GM20000 (cell line): ENCODE measurements around the gene ATP2A1.

ENCODE experiments used
- DNase-seq: peaks from one replicate; pipeline ENCODE4 v3.0.0; 2012; ENCODE audit warnings: low spot score
- CTCF ChIP-seq: IDR thresholded peaks from 2 replicates; pipeline ENCODE4 v1.5.1; 2012; ENCODE audit warnings: mild to moderate bottlenecking, control low read depth; ENCODE audit errors: extremely low read depth, missing control alignments

The ATP2A1 gene

GRCh38 chr16:28836761-28837064 lies 41.6 kb upstream of the ATP2A1 start:
- no peak for DNase-seq
- no peak for TF ChIP-seq CTCF

GRCh38 chr16:28837672-28838557 lies 40.4 kb upstream of the ATP2A1 start:
- TF ChIP-seq CTCF = no peak
- no peak for DNase-seq

- no peak for TF ChIP-seq CTCF
- peak; percentile 7 for DNase-seq
Measured at GRCh38 chr16:28838558-28838918, 39.8 kb upstream of the ATP2A1 start.

- TF ChIP-seq CTCF = no peak
- no peak for DNase-seq
Measured at GRCh38 chr16:28839004-28839639, 39.2 kb upstream of the ATP2A1 start.

DNA sequence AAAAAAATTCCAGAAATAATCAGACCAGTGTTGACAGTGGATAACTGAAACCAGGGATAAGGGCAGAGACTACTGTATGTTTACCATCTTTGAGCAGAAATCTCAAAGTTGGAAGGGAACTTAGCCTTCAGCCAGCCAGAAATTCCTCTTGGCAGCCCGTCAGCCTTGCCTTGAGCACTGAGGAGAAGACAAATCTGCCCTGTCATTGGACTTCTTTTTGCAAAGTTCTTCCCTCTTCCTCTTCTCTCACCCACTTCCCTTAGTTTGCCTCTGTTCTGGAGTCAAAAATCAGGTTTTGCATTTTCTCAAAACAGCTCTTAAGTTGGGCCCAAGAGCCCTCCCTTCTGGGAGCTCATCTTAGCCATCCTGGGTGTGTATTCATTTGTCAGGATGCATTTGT lies 38.4 kb upstream of the ATP2A1 start:
- no peak for DNase-seq
- TF ChIP-seq CTCF = no peak

DNA sequence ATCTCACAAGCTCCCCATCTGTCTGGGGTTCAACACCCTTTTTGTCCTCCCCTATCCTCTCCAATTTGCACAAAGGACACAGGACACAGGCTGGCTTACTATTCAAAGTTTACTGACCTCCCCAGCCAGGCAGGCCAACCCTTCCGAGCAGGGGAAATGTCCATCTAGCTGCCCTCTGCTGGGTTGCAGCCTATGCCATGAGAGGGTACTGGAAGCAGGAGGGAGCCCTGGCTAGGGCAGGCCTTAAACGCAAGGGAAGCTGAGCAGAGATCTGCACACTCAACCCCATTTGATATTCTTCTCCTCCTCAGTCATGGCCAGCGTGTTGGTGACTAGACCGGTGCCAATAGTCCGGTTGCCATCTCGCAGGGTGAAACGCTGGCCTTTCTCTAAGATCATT lies 35.6 kb upstream of the ATP2A1 start:
- no peak for DNase-seq
- TF ChIP-seq CTCF = no peak

DNA sequence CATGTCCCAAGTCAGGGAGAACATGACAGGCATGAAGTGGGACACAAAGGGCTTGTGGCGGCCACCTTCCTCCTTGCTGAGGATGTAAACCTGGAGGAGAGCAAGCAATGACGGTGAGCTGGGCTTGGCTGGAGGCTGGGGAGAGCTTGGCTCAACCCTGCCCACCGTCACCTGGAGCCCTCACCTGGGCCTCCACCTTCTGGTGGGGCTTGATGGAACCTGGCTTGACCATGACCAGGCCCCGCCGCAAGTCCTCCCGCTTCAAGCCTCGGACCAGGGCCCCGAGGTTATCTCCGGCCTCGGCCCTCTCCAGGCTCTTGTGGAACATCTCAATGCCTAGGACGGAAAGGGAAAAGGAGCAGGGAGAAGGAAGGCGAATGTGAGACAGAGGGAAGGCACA lies 34.5 kb upstream of the ATP2A1 start:
- DNase-seq = no peak
- TF ChIP-seq CTCF = no peak
